K562 (cell line): Measurements from ENCODE around the gene C6orf47. TPM values are rescaled to one million over a fixed set of nuclear protein-coding genes. Genes with fewer than 3 reads are reported as not detected.

ENCODE experiments used
- ATAC-seq: fragments of 200-7000 bp; cut with Tn5 transposase; 3 replicates; pipeline ENCODE4 v1.9.1; 2020; ENCODE audit warnings: moderate library complexity
- BruUV-seq: library from RNA; stranded (reverse); fragments of 400-500 nt; replicated peaks from 2 replicates; lab custom pipeline; 2021; lab: Mats Ljungman, UMichigan
- CTCF ChIA-PET: fragments of 300-600 bp; formaldehyde crosslinking; extraction: SDS; loops from one replicate; lab custom pipeline; 2021; ENCODE audit warnings: low intra/inter-chr PET ratio; lab: Yijun Ruan, JAX
- POLR2A ChIA-PET: fragments of 300-600, 350-650 bp; sonication (Branson Sonifier 250); formaldehyde crosslinking; extraction: SDS; loops from one replicate; lab custom pipeline; 2021; ENCODE audit warnings: antibody characterized with exemption, inconsistent platforms; lab: Yijun Ruan, JAX
- DNase-seq, 4 experiments: peaks; one replicate each; pipeline versions ENCODE4 v3.0.0 to v3.0.0-alpha.2; 2011 to 2018; ENCODE audit warnings: low spot score in 3 of 4, mixed read lengths in 3 of 4; ENCODE audit errors: extremely low read depth in 1 of 4
- FAIRE-seq: peaks from 2 replicates; lab custom pipeline; 2011; peaks lifted over from hg19 to GRCh38; lab: Jason Lieb, UNC
- H2AFZ ChIP-seq: 2 replicates; pipeline ENCODE4 v1.6.0; 2011; ENCODE audit warnings: low read depth, low read length, control low read depth, inconsistent platforms
- H3K27ac ChIP-seq: fragments of 200-600 bp; 3 replicates; pipeline ENCODE4 v1.8.0; 2011; ENCODE audit warnings: low read depth, mild to moderate bottlenecking, control low read depth, inconsistent platforms, low read length, moderate library complexity, mixed read lengths; ENCODE audit errors: extremely low read depth
- H3K27me3 ChIP-seq, 2 experiments: fragments of 300-600 bp in 1 of 2; 2 replicates in 1 of 2; 3 replicates in 1 of 2; pipeline versions ENCODE4 v1.6.0 to v1.8.0; 2011; ENCODE audit warnings: inconsistent platforms in 2 of 2, low read length in 2 of 2, mild to moderate bottlenecking in 1 of 2, mixed read lengths in 1 of 2, moderate library complexity in 1 of 2; ENCODE audit not compliant: control insufficient read depth in 2 of 2, insufficient read depth in 2 of 2
- H3K36me3 ChIP-seq: fragments of 300-600 bp; 3 replicates; pipeline ENCODE4 v1.8.0; 2011; ENCODE audit warnings: mild to moderate bottlenecking, low read length, inconsistent platforms; ENCODE audit not compliant: control insufficient read depth, insufficient read depth
- H3K4me1 ChIP-seq, 2 experiments: fragments of 200-600 bp in 1 of 2; replicated peaks in 1 of 2; 2 replicates in 1 of 2; 3 replicates in 1 of 2; pipeline versions ENCODE4 v1.5.1 to v1.8.0; 2011; ENCODE audit warnings: inconsistent platforms in 2 of 2, low read length in 2 of 2, mild to moderate bottlenecking in 1 of 2, mixed read lengths in 1 of 2, moderate library complexity in 1 of 2; ENCODE audit not compliant: control insufficient read depth in 2 of 2, insufficient read depth in 2 of 2
- H3K4me2 ChIP-seq: 2 replicates; pipeline ENCODE4 v1.6.1; 2011; ENCODE audit warnings: low read length, control low read depth, inconsistent platforms, mixed read lengths; ENCODE audit not compliant: insufficient read depth
- H3K4me3 ChIP-seq: fragments of 200-600 bp; sonication (generic), shearing (Covaris generic); 2 replicates; pipeline ENCODE4 v1.5.1; 2016; ENCODE audit warnings: control low read depth, inconsistent platforms
- H3K79me2 ChIP-seq: fragments of 200-600 bp; 3 replicates; pipeline ENCODE4 v1.8.0; 2011; ENCODE audit warnings: low read length, inconsistent platforms; ENCODE audit not compliant: control insufficient read depth, insufficient read depth
- H3K9ac ChIP-seq, 2 experiments: 2 replicates each; pipeline versions ENCODE4 v1.6.0 to v1.6.1; 2011; ENCODE audit warnings: low read depth in 2 of 2, low read length in 2 of 2, control low read depth in 1 of 2, inconsistent platforms in 1 of 2, mild to moderate bottlenecking in 1 of 2, mixed read lengths in 1 of 2; ENCODE audit not compliant: insufficient read depth in 1 of 2
- H3K9me1 ChIP-seq: one replicate; pipeline ENCODE4 v1.6.0; 2011; ENCODE audit warnings: inconsistent platforms, mild to moderate bottlenecking, low read length, moderate library complexity; ENCODE audit not compliant: control insufficient read depth, insufficient read depth
- H3K9me3 ChIP-seq: replicated peaks from 2 replicates; pipeline ENCODE4 v1.5.1; 2011; ENCODE audit warnings: low read depth, low read length, inconsistent platforms; ENCODE audit not compliant: control insufficient read depth, insufficient read depth
- H4K20me1 ChIP-seq: replicated peaks from 2 replicates; pipeline ENCODE4 v1.6.1; 2011; ENCODE audit warnings: low read length, inconsistent platforms, mixed read lengths; ENCODE audit not compliant: control insufficient read depth, insufficient read depth
- CHD1 ChIP-seq: fragments of 200-600 bp; sonication (generic); IDR thresholded peaks from one replicate; pipeline ENCODE4 v1.6.1; 2012; ENCODE audit warnings: mild to moderate bottlenecking, moderate library complexity, low read length, inconsistent platforms
- CREB1 ChIP-seq, 2 experiments: sonication (generic) in 1 of 2; formaldehyde crosslinking in 1 of 2; IDR thresholded peaks; 2 replicates each; pipeline versions ENCODE4 v1.6.1 to v1.8.0; 2012 to 2022; ENCODE audit warnings: inconsistent platforms in 1 of 2, mild to moderate bottlenecking in 1 of 2, missing genetic modification reagents in 1 of 2, moderate library complexity in 1 of 2
- CSDE1 ChIP-seq, 2 experiments: fragments of 450-650 bp; IDR thresholded peaks; 2 replicates each; pipeline ENCODE4 v1.6.1; 2016; ENCODE audit warnings: mild to moderate bottlenecking in 1 of 2
- ERF ChIP-seq: fragments of 450-650 bp; formaldehyde crosslinking; IDR thresholded peaks from 2 replicates; pipeline ENCODE4 v1.4.0; 2020; ENCODE audit warnings: mild to moderate bottlenecking, mixed read lengths
- FOXK2 ChIP-seq, 2 experiments: fragments of 450-650 bp; IDR thresholded peaks in 1 of 2; conservative IDR thresholded peaks in 1 of 2; 2 replicates each; pipeline ENCODE4 v1.6.1; 2016; ENCODE audit warnings: low read depth in 2 of 2, mild to moderate bottlenecking in 1 of 2
- IRF2 ChIP-seq: sonication (generic); formaldehyde crosslinking; IDR thresholded peaks from 2 replicates; pipeline ENCODE4 v1.8.1; 2022; ENCODE audit warnings: mild to moderate bottlenecking, missing genetic modification reagents
- LEF1 ChIP-seq: fragments of 450-650 bp; IDR thresholded peaks from 2 replicates; pipeline ENCODE4 v1.6.1; 2016; ENCODE audit warnings: mild to moderate bottlenecking
- NR0B1 ChIP-seq: fragments of 450-650 bp; IDR thresholded peaks from one replicate; pipeline ENCODE4 v1.6.1; 2018; ENCODE audit warnings: mild to moderate bottlenecking, moderate library complexity; ENCODE audit not compliant: partially characterized antibody
- OTX1 ChIP-seq: fragments of 450-650 bp; formaldehyde crosslinking; IDR thresholded peaks from 2 replicates; pipeline ENCODE4 v1.4.0; 2022; ENCODE audit warnings: mild to moderate bottlenecking
- POLR2AphosphoS2 ChIP-seq: IDR thresholded peaks from 2 replicates; pipeline ENCODE4 v1.6.1; 2012; ENCODE audit warnings: low read length, improper control_type of control experiment
- THAP12 ChIP-seq: fragments of 250-450 bp; sonication (Bioruptor Pico); IDR thresholded peaks from 2 replicates; pipeline ENCODE4 v1.9.0; 2021; ENCODE audit warnings: mild to moderate bottlenecking, inconsistent platforms
- TOE1 ChIP-seq, 2 experiments: fragments of 450-650 bp in 1 of 2; sonication (generic) in 1 of 2; formaldehyde crosslinking in 1 of 2; IDR thresholded peaks; 2 replicates each; pipeline versions ENCODE4 v1.7.1 to v1.8.0; 2016 to 2022; ENCODE audit warnings: borderline replicate concordance in 2 of 2, mild to moderate bottlenecking in 2 of 2, antibody characterized with exemption in 1 of 2, inconsistent platforms in 1 of 2, low read depth in 1 of 2, missing genetic modification reagents in 1 of 2, moderate library complexity in 1 of 2
- ZNF174 ChIP-seq: fragments of 250-450 bp; sonication (Bioruptor Pico); IDR thresholded peaks from 2 replicates; pipeline ENCODE4 v1.4.0; 2020; ENCODE audit warnings: mild to moderate bottlenecking
- WGBS: fragments of 100-300 bp; shearing (Covaris generic); methylation state at CpG from one replicate; pipeline ENCODE4 v1.1.6; 2016; ENCODE audit warnings: low coverage, mixed read lengths; ENCODE audit not compliant: insufficient coverage; ENCODE audit errors: missing lambda C conversion rate; 5-methylcytosine and 5-hydroxymethylcytosine counted together
- in situ Hi-C: fragments of 300-500 bp; cut with MboI; formaldehyde crosslinking; loops from 4 replicates; pipeline ENCODE4 v1.15.0; 2018; ENCODE audit warnings: inconsistent platforms, mixed read lengths
- intact Hi-C: fragments of 100-400 bp; cut with micrococcal nuclease; formaldehyde crosslinking; loops from 2 replicates; pipeline ENCODE4 v1.14.2; 2022
- polyA plus RNA-seq, 8 experiments: library from polyadenylated mRNA; depleted of rRNA in 4 of 8; stranded (reverse) in 5 of 8; unstranded in 3 of 8; fragments of >200 nt; fragmentation: Nextera tagmentation in 2 of 8; fragmentation: Illumina TruSeq in 1 of 8; extraction: Ambion mirVana in 2 of 8; extraction: Trizol in 1 of 8; gene quantifications; 2 replicates each; pipeline versions ENCODE4 v1.2.1 to v1.2.3, GENCODE V29; 2011 to 2014; ENCODE audit warnings: inconsistent platforms in 1 of 8, missing spikeins in 1 of 8
- total RNA-seq, 7 experiments: library from RNA; depleted of rRNA in 6 of 7; stranded (reverse); fragments of >200 nt in 6 of 7; fragmentation: Illumina TruSeq in 2 of 7; extraction: Trizol in 2 of 7; gene quantifications; 2 replicates each; pipeline versions ENCODE4 v1.2.1 to v1.2.3, GENCODE V29; 2011 to 2021; ENCODE audit warnings: low replicate concordance in 1 of 7

Gene C6orf47
- total and polyA plus RNA-seq, 9 of the 15 experiments (the other 6 are each of a cell fraction or from before 2014, with no cell fraction given): 0.14 to 43.8 (median 27.0) TPM

GRCh38 chr6:31701666-31702404 is 41.3 kb upstream of the C6orf47 start (continued):
- no peak for TF ChIP-seq ZNF174 (CRISPR knock-in tag)
- TF ChIP-seq CREB1 (IDR thresholded peaks at IDR 0.05): no peak
- 0 out of 2 replicates have a peak, but pooled peaks have one; percentile 35 for TF ChIP-seq CREB1 (CRISPR knock-in tag; IDR thresholded peaks at IDR 0.05)
- TF ChIP-seq LEF1: no peak
- TF ChIP-seq ERF (CRISPR knock-in tag): no peak
- TF ChIP-seq FOXK2 (conservative IDR thresholded peaks at IDR 0.05 in 1 of 2, IDR thresholded peaks at IDR 0.05 in 1 of 2; ENCODE audit: low read depth in 2 of 2): 0 out of 4 replicates have a peak, but pooled peaks of 1 of the 2 experiments have one; percentile 11
- TF ChIP-seq OTX1 (CRISPR knock-in tag): 0 out of 2 replicates have a peak, but pooled peaks have one; percentile 53
- TF ChIP-seq CHD1: peak; percentile 24

- WGBS: 73% methylated on average over 5 of the region's 5 CpGs
- peaks cover 54% of the 10 kb centered on the region for H3K79me2 ChIP-seq
- H3K4me1 ChIP-seq: peaks cover 15 to 22% of the 10 kb centered on the region in 2 experiments
- in situ Hi-C loops (no loop called here), intact Hi-C loops (no loop called here)
- no TSS peak for BruUV-seq
- FAIRE-seq (no peak), DNase-seq (no peak), ATAC-seq (no peak)
- POLR2A ChIA-PET: interaction anchor here (0.6 to 9.7 kb wide), 6 partner anchors 9 to 38 kb away, joined by 3 to 158 read pairs (median 11); partner anchors contain the start of genes CSNK2B, GPANK1 and MSH5
- peaks cover 54% of the 10 kb centered on the region for H3K36me3 ChIP-seq
- peak overlapping the region; percentile 87 for H3K4me2 ChIP-seq
- H3K27me3 ChIP-seq: no peaks in the 10 kb centered on the region
- H3K9me3 ChIP-seq: no peaks in the 10 kb centered on the region
- peaks cover 5% of the 10 kb centered on the region for H3K9me1 ChIP-seq
- H3K4me3 ChIP-seq: no peak overlapping the region
- no peaks in the 10 kb centered on the region; the same call in 1 of the 2 replicates for H4K20me1 ChIP-seq
- H2AFZ ChIP-seq: no peak overlapping the region
- peak overlapping the region; percentile 14; the same call in 1 of the 3 replicates for H3K27ac ChIP-seq
- CTCF ChIA-PET: no interaction called here
- peak overlapping the region; percentile 32 to 93; a peak in 2 of 4 replicates for H3K9ac ChIP-seq
- no peak; the same call in 1 of the 2 replicates for TF ChIP-seq POLR2AphosphoS2
- TF ChIP-seq THAP12 (CRISPR knock-in tag): 0 out of 2 replicates have a peak, but pooled peaks have one; percentile 17
- TF ChIP-seq CSDE1 (IDR thresholded peaks at IDR 0.05): peak in 1 of 2 experiments; percentile 37; a peak in 1 of 4 replicates
- no peak for TF ChIP-seq NR0B1
- peak; percentile 60; the same call in 1 of the 2 replicates for TF ChIP-seq IRF2 (CRISPR knock-in tag)
- no peak for TF ChIP-seq TOE1 (IDR thresholded peaks at IDR 0.05; ENCODE audit: borderline replicate concordance)
- TF ChIP-seq TOE1 (CRISPR knock-in tag; IDR thresholded peaks at IDR 0.05; ENCODE audit: borderline replicate concordance, low read depth): no peak
Observed at GRCh38 chr6:31700740-31701401, 40.3 kb upstream of the C6orf47 start.
